NCI-H146 treated with DMSO at 0.1 percent for 48 hours (cell line): ENCODE measurements around the gene TSC22D3.

ENCODE experiments used
- DNase-seq: peaks from one replicate; lab custom pipeline; 2025; ENCODE audit not compliant: unreplicated experiment; lab: John Stamatoyannopoulos, UW

TSC22D3 gene

DNA sequence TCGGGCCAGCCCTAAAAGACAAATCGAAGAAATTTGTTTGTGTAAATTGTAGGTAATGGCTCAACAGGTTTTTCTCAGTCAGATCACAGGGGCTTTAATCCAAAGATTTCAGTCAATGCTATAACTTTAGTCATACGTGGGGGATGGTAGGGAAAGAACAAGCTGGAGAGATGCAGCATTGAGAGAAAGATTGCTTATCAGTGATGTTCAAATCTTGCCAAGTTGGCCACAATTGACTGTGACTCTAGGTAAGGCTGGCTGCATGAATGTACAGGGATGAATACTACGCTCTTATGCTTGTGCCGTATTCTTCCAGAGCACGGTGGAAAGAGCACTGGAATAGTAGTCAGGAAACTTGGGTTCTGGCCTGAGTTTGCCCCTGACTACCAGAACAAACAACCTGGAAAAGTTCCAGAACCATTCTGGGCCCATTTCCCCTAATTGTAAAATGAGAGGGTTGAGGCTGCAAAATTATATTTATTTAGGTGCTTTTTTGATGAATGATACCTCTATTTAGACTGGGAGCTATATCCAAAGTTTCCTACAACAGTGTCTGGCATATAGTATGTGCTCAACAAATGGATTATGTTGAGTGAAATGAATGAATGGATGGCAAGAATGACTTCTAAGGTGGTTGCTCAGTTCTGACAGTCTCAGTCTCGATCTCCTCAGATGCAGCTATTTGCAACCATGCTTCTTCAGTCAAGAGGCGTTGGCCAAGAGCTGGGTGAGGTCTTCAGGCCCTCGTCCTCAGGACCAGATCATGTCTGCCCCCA is 44.4 kb downstream of the TSC22D3 start:
- no peak for DNase-seq

DNA sequence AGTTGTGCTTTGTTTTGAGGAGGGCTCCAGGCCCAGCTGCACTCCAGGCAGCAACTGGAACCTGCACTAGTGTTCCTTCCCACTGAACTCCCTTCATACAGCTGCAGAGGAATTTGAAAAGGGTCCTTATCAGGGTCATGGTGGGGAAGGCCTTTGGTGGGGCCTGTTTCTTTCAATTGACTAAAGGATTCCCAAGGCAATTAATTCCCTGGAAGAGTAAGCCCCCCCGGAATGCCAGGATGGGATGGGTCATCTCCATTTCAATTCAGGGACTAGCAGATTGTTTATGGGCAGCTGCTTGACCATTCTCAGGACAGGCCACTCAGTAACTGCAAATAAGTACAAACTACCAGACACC is 45.3 kb downstream of the TSC22D3 start:
- no peak for DNase-seq

DNA sequence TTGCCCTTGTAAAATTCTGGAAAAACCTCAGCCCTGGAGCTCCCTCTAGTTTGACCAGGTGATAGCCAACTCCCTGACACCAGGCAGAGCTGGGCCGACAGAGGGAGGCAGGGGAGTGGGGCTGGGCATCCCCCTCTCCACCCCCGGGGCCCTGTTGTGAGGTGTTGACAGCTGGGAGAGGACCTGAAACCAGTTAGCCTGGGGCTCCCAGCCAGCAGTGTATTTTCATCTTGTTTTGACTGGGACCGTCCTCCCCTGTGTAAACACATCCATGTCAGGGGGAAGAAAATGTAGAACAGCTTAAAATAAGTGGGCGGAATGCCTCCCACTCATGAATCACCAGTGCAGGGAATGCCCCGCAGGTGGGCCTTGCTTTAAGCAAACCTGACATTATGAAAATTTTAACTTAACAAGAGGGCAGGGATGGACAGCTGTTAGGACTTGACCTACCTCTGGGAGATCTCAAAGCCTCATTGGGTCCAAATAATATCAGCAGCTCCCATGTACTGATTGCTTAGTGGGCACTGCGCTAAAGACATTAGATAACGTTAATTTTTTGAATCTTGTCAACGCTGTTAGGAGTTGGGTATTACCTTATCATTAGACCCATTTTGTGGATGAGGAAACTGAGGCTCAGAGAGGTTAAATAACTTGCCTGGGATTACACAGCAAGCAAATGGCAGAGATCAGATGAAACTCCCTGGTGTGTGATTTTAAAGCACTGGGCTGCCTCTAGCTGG is 45.9 kb downstream of the TSC22D3 start:
- no peak for DNase-seq

DNA sequence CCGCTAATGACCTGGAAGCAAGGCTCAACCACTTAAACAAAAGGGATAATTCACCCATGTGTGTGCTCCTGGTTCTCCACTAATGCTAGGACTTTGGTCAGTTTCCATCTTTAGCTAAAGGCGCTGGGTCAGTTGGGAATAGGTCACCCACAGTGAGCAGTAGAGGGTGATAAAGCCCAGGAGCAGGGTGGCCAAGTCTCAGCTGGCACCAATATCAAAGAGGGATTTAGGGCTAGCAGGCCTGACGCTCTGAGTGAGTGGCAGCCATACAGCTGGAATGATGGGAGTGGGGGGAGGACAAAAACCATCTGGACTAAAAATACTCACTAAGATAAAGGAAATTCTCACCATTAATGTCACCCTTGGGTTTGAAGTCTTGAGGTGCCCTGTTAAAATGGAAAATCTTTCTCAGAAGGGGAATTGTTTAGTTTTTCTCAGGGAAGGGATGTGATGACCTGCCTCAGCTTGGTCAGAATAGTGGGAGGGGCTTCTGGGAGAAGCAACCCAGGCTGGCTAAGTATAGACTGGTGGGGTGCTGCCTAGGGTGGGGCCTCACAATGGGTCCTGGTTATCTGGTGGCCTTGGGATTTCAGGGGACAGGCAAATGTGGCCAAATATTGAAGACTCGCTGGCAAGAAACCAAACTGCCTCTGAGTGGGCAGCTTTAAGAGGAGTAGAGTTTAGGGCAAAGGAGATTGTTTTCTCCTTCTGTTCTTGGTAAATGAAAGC is 47.1 kb downstream of the TSC22D3 start:
- no peak for DNase-seq

- no peak for DNase-seq
Observed at GRCh38 chrX:107726816-107727534, 48.6 kb downstream of the TSC22D3 start.

GRCh38 chrX:107725761-107726555 is 49.6 kb downstream of the TSC22D3 start:
- DNase-seq: no peak

DNA sequence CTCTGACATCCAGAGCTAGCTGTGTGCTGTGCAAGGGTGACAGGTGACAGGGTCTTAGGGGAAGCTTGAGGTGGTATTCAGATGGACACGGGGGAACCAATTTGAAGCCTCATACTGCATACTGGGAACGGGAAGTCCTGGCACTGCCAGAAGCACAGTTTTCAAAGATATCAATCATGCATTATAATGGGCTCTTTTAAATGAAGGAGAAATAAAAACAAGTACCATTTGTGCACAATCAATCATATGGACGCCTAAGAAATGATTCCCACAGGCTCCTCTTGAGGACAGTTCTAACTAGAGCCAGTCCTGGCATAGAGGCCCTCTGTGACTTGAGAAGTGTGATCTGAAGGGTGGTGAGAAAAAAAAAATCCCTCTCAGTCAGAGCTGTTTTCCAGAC is 50.9 kb downstream of the TSC22D3 start:
- DNase-seq: no peak

- no peak for DNase-seq
Observed at GRCh38 chrX:107723511-107723910, 52.1 kb downstream of the TSC22D3 start.

DNA sequence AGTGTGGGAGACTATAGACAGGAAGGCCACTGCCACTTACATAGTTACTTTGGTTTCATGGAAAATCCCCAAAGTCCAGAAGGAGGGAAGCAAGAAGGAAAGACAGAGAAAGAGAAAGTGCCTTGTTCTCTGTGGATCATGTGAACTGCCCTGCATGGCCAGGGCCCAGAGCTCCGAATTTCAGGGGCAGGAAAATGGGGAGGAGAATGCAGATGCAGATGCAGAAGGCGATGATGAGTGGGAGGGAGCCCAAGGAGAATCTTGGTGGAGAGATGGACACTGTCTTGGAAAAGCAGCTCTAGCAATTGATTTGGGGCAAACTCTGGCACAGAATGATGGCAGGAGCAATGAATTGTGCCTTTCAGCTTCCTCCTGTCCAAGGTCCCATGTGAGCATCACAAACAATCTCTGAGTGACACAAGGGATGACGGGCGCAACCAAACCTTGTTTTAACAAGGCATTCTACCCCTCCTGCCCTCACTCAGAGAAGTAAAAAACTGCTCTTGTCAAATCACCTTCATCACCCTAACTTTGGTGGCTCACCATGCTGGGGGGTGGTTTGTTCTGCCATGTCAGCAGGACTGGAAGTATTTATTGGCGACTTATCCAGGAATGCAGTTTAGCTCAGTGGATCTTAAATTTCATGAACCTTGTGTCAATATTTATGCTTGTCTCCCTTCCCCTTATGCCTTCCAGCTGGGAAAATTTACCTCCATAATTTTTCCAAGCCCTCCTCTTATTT is 53.5 kb downstream of the TSC22D3 start:
- no peak for DNase-seq

DNA sequence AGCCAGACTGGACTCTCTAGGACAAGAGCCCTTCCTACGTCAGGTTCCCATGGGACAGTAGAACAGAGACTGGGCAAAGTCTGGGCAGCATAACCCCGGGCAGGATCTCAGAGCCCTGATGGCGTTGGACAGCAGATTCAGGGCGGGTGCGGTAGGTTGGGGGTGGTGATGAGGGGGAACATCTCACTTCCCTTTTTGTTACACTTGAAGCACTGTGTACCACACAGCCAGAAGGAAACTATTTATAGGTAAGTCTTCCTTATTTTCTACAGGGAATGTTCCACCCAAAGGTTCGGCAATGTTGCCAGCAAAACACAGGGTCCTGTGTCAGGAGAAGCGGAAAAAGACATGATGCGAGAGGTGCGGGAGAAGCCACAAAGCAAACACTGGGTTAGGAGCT is 54.3 kb downstream of the TSC22D3 start:
- DNase-seq: no peak

- peak; percentile 20 for DNase-seq
Observed at GRCh38 chrX:107718156-107718621, 57.4 kb downstream of the TSC22D3 start.

- no peak for DNase-seq
Observed at GRCh38 chrX:107716816-107717700, 58.5 kb downstream of the TSC22D3 start.

DNA sequence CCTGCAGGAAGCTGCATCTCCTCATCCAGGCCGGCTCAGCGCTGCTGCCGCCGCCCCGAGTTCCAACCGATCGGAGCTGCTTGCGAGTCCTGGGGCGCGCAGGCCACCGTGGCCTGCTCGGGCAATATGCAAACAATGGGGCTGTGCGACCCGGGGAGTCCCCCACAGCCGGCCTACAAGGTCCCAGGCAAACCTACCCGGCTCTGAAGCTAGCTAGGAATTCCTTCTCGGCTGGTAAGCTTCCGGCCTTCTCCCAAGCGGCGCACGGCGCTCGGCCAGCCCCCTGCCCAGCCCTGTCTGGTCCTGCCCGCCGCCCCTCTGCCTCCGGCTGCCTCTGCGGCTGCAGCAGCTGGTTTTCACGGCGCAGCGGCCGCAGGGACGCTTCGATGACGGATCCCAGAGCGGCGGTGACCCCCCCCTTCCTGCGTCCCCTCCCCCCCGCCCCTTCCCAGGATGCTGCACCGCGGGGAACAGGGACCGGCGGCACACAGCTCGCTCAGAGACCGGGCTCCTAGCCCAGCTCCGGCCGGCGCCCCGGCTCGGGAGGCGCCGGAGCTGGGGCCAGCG is 59.4 kb downstream of the TSC22D3 start:
- DNase-seq: peak; percentile 2

- no peak for DNase-seq
Observed at GRCh38 chrX:107715331-107716117, 60.1 kb downstream of the TSC22D3 start.

GRCh38 chrX:107714206-107714891 is 61.2 kb downstream of the TSC22D3 start:
- DNase-seq: no peak

DNA sequence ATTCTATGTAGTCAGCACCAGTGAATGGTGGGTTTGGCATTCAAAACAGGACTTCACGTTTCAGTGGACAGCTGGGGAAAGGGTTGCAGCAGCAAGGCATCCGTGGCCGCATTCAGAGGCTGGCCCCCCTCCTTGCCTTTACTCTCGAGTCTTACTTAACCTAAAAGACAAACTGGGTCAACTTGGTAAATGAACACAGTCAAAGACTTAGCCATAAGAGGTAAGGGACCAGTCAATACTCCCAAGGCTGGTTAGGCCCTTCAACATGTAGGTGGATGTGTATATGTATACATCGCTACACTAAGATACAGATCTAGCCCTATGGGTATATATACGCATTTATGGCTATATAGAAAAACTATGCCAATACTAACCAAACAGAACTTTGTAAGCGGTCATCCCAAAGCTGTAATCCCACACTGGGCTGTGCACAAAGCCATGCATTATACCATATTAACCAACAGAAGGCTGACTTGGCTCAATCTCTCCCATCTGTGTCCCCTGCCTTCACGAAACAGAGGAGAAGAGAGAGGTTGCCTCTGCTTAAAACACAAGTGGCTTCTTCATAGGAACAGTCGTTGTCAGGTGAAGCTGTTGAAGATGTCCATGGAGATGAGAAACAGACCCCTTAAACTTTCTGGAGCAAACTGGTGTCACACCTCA is 61.9 kb downstream of the TSC22D3 start:
- no peak for DNase-seq

- DNase-seq: no peak
Observed at GRCh38 chrX:107713203-107713542, 62.4 kb downstream of the TSC22D3 start.
